Measurements from ENCODE around the gene GGTLC2.
"Not testable (repeated sequence)": the region's sequence is repeated elsewhere in the genome, so short reads cannot be mapped to it uniquely, and the experiment has no call there.

GGTLC2 gene

GRCh38 chr22:22619765-22620414 is 24.5 kb upstream of the GGTLC2 start:
- no peak for TF ChIP-seq CTCF (IDR thresholded peaks at IDR 0.05; ENCODE audit: low read depth, low read length)
- no peak overlapping the region for H3K4me3 ChIP-seq (ENCODE audit: low read depth, low read length)

- H3K4me3 ChIP-seq (ENCODE audit: low read depth, low read length) = not testable (repeated sequence)
These were observed 15.6 kb upstream of the GGTLC2 start for GRCh38 chr22:22628546-22629495.

GRCh38 chr22:22631223-22631652 is 13.2 kb upstream of the GGTLC2 start:
- H3K4me3 ChIP-seq (ENCODE audit: low read depth, low read length) = not testable (repeated sequence)

- not testable (repeated sequence) for H3K4me3 ChIP-seq (ENCODE audit: low read depth, low read length)
These were observed 12.2 kb upstream of the GGTLC2 start for GRCh38 chr22:22632226-22632625.

- not testable (repeated sequence) for H3K4me3 ChIP-seq (ENCODE audit: low read depth, low read length)
These were observed 10.9 kb upstream of the GGTLC2 start for GRCh38 chr22:22633533-22633932.

GRCh38 chr22:22636260-22636659 is 8.2 kb upstream of the GGTLC2 start:
- H3K4me3 ChIP-seq (ENCODE audit: low read depth, low read length) = not testable (repeated sequence)

- H3K4me3 ChIP-seq (ENCODE audit: low read depth, low read length) = not testable (repeated sequence)
These were observed 6.1 kb upstream of the GGTLC2 start for GRCh38 chr22:22638313-22638712.

GRCh38 chr22:22642255-22642654 is 2.2 kb upstream of the GGTLC2 start:
- H3K4me3 ChIP-seq (ENCODE audit: low read depth, low read length) = not testable (repeated sequence)

- not testable (repeated sequence) for H3K4me3 ChIP-seq (ENCODE audit: low read depth, low read length)
These were observed 1.6 kb downstream of the GGTLC2 start for GRCh38 chr22:22645969-22646368.

GRCh38 chr22:22647952-22648351 is 3.5 kb downstream of the GGTLC2 start:
- H3K4me3 ChIP-seq (ENCODE audit: low read depth, low read length) = not testable (repeated sequence)

- not testable (repeated sequence) for H3K4me3 ChIP-seq (ENCODE audit: low read depth, low read length)
These were observed 4.6 kb downstream of the GGTLC2 start for GRCh38 chr22:22648863-22649536.

GRCh38 chr22:22649761-22650160 is 5.3 kb downstream of the GGTLC2 start:
- H3K4me3 ChIP-seq (ENCODE audit: low read depth, low read length) = not testable (repeated sequence)

- H3K4me3 ChIP-seq (ENCODE audit: low read depth, low read length) = not testable (repeated sequence)
These were observed 6.0 kb downstream of the GGTLC2 start for GRCh38 chr22:22650398-22650797.

GRCh38 chr22:22650803-22651515 is 6.5 kb downstream of the GGTLC2 start:
- not testable (repeated sequence) for H3K4me3 ChIP-seq (ENCODE audit: low read depth, low read length)

- H3K4me3 ChIP-seq (ENCODE audit: low read depth, low read length) = not testable (repeated sequence)
These were observed 7.2 kb downstream of the GGTLC2 start for GRCh38 chr22:22651593-22651992.

- H3K4me3 ChIP-seq (ENCODE audit: low read depth, low read length) = not testable (repeated sequence)
These were observed 7.7 kb downstream of the GGTLC2 start for GRCh38 chr22:22652102-22652501.

GRCh38 chr22:22652573-22652972 is 8.2 kb downstream of the GGTLC2 start:
- H3K4me3 ChIP-seq (ENCODE audit: low read depth, low read length) = not testable (repeated sequence)

- not testable (repeated sequence) for H3K4me3 ChIP-seq (ENCODE audit: low read depth, low read length)
These were observed 9.4 kb downstream of the GGTLC2 start for GRCh38 chr22:22653677-22654381.
